GM18502 (cell line): ENCODE data around the gene SUSD4.

ENCODE experiments used
- ATAC-seq: cut with Tn5 transposase; IDR thresholded peaks from one replicate; pipeline ENCODE4 v1.9.1; 2021; ENCODE audit warnings: mild to moderate bottlenecking; ENCODE audit not compliant: unreplicated experiment, poor library complexity

The SUSD4 gene

GRCh38 chr1:223201967-223202366, 162.0 kb downstream of the SUSD4 start:
- ATAC-seq: no peak

DNA sequence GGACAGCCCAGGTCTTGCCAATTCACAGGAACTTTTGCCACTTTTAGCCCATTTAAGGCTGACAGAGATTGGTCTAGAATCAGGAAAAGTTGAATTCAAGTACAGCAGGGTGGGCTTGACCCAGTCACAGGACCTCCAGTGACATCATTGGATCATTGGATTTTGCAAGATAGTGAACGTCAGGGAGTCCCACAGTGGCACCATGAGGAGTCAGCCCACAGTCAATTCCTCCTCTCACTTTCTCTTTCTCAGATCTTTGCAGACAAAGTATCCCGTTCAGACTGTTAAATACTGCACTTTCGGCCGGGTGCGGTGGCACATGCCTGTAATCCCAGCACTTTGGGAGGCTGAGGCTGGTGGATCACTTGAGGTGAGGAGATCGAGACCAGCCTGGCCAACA, 163.1 kb downstream of the SUSD4 start:
- no peak for ATAC-seq

DNA sequence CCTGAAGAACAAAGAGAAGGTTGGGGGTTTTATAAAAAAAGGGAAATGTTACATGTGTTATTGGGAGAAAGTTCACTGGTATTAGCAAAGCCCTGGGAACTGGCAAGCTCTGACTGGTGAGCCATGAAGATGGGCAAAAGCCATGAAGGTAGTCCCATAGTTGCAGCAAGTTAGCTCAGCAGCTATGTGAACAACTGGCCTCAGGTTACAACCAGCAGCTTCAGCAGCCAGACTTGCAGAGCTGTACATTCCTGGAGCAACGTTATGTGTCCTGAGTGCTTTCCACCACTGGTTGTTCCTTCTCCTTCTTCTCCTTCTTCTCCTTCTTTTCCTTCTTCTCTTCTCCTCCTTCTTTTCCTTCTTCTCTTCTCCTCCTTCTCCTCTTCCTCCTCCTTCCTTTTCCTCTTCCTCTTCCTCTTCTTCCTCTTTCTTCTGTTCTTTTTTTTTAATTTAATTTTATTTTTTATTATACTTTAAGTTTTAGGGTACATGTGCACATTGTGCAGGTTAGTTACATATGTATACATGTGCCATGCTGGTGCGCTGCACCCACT, 164.8 kb downstream of the SUSD4 start:
- ATAC-seq: no peak

- ATAC-seq: no peak
These were observed 165.4 kb downstream of the SUSD4 start for GRCh38 chr1:223198628-223198965.

DNA sequence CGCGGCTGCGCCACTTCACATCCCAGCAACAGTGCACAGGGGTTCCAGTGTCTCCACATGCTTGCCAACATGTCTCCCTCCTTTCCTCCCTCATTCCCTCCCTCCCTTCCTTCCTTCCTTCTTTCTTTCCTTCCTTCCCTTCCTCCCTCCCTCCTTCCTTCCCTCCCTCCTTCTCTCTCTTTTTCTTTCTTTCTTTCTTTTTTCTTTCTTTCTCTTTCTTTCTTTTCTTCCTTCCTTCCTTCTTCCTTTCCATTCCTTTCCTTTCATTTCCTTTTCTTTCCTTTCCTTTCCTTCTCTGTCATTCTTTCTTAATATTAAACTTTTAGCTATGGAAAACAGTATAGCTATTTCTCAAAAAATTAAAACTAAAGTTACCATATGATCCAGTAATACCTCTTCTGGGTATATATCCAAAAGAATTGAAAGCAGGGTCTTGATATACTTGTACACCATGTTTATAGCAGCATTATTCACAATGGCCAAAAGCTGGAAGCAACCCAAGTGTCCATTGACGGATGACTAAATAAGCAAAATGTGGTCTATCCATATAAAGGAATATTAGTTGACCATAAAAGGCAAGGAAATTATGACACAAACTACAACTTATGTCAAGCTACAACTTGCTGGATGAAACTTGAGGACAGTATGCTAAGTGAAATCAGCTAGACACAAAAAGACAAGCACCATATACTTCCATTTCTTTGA, 165.9 kb downstream of the SUSD4 start:
- ATAC-seq: no peak

DNA sequence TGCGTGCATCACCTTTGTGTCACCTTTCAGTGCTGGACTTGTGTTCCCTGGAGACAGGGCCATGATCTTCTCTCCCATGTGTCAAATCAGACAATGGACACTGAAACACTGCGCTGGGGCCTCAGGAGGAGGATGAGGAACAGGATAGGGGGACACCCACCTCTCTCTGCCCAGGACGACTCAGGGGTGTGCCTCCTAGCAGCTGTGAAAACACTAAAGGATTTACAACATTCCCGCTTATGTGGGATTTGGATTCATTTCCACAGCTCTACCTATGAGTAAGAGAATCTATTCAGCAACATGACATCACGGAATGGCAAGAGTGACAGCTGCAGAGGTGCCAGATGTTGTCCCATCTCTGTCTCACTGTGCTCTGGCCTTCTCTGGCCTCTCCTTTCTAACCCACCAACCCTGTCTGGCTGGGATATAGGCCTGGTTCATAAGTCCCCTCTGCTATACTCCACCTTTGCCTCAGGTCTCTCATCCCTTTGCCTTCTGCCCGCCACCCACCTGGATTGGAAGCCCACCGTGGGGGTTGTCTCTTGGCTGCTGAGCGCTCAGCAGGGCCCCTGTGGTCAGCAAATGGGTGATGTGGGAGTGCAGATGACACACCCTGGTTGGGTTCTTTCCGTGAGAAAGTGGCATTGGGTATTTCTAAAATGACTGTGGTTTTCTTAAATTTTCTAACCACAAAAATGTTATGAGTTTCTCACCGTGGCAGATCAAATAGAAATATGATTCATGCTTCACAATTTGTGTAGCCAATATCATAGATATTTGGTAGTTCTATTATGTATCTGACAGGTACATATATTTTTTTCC, 173.9 kb downstream of the SUSD4 start:
- peak; percentile 77 for ATAC-seq

DNA sequence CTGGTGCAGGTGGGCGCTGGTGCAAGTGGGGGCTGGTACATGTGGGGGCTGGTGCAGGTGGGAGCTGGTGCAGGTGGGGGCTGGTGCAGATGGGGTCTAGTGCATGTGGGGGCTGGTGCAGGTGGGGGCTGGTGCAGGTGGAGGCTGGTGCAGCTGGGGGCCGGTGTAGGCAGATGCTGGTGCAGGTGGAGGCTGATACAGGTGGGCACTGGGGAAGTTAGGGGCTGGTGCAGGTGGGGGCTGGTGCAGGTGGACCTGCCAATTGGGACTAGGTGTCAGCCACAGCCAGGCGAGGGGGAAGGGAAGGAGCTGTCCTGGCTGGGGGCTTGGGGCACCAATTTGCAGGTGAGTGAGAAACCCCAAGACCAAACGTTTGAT, 174.5 kb downstream of the SUSD4 start:
- no peak for ATAC-seq

GRCh38 chr1:223188618-223189356, 175.2 kb downstream of the SUSD4 start:
- ATAC-seq: no peak

DNA sequence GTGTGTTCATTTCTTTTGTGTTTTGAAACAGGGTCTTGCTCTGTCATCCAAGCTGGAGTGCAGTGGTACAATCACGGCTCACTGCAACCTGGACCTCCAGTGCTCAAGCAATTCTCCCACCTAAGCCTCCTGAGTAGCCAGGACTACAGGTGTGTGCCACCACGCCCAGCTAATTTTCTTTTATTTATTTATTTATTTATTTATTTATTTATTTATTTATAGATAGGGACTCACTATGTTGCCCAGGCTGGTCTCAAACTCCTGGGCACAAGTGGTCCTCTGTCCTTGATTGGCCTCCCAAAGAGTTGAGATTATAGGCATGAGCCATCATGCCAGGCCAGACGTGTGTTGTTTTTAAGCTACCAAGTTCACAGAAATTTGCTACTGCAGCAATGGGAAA, 177.2 kb downstream of the SUSD4 start:
- no peak for ATAC-seq

- ATAC-seq: no peak
These were observed 180.6 kb downstream of the SUSD4 start for GRCh38 chr1:223183268-223183862.

GRCh38 chr1:223180731-223181321, 183.2 kb downstream of the SUSD4 start:
- ATAC-seq: no peak

- no peak for ATAC-seq
These were observed 184.2 kb downstream of the SUSD4 start for GRCh38 chr1:223179786-223180185.

- ATAC-seq: no peak
These were observed 184.7 kb downstream of the SUSD4 start for GRCh38 chr1:223179280-223179679.

- ATAC-seq: no peak
These were observed 186.3 kb downstream of the SUSD4 start for GRCh38 chr1:223177681-223178080.

GRCh38 chr1:223176437-223176836, 187.5 kb downstream of the SUSD4 start:
- no peak for ATAC-seq

- no peak for ATAC-seq
These were observed 188.3 kb downstream of the SUSD4 start for GRCh38 chr1:223175633-223176032.

DNA sequence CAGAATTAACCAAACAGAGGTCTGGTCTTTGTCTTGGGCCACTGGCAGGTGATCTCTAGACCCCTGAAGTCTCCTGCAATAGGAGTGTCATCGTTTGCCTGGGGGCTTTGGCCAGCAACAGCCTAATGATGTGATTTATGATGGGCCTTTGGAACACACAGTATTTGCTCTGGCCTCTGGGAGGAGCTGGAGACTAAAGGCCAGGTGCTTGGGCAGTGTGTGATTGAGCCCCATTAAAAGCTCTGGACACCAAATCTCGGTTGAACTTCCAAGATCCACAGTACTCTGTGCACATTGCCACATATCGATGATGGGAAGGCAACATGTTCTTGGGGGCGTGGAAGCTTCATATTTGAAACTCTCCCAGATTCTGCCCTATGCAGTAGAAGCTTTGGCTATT, 188.9 kb downstream of the SUSD4 start:
- ATAC-seq: no peak
